G401 (cell line): Measurements from ENCODE around the gene HORMAD2. TPM values are rescaled to one million over a fixed set of nuclear protein-coding genes. Genes with fewer than 3 reads are reported as not detected.

Source experiments
- DNase-seq: peaks from one replicate; pipeline ENCODE4 v3.0.0-alpha.2; 2015; ENCODE audit warnings: low spot score
- in situ Hi-C: cut with HindIII; loops from 2 replicates; pipeline ENCODE4 v1.10.0; 2016; ENCODE audit warnings: low sequenced_read_pairs, mixed read lengths
- total RNA-seq: library from RNA; depleted of rRNA; stranded (reverse); fragments of >200 nt; shearing (Covaris generic); gene quantifications from 2 replicates; pipeline ENCODE4 v1.2.3, GENCODE V29; 2014; rRNA removed

The HORMAD2 gene
- 9.0 TPM in 1 of 2 replicates, not detected in the other for total RNA-seq

- in situ Hi-C loops: no loop called here
- peak; percentile 10 for DNase-seq
Observed at GRCh38 chr22:30079952-30080533, at the start of gene HORMAD2. Gene HORMAD2, plus strand, starts transcription at chr22:30080464. Its CDS starts 13,489 bp downstream, at chr22:30093953.

GRCh38 chr22:30031328-30031727, 48.9 kb upstream of the HORMAD2 start:
- no peak for DNase-seq
- in situ Hi-C loops: no loop called here

GRCh38 chr22:30031764-30032455, 48.4 kb upstream of the HORMAD2 start:
- DNase-seq: no peak

GRCh38 chr22:30033137-30033536, 47.1 kb upstream of the HORMAD2 start:
- in situ Hi-C loops: no loop called here
- DNase-seq: no peak

More at GRCh38 chr22:30031764-30032455, 48.4 kb upstream of the HORMAD2 start:
- in situ Hi-C loops: no loop called here

GRCh38 chr22:30033901-30034300, 46.4 kb upstream of the HORMAD2 start:
- in situ Hi-C loops: no loop called here
- no peak for DNase-seq

- in situ Hi-C loops: no loop called here
- DNase-seq: no peak
Observed at GRCh38 chr22:30036656-30037055, 43.6 kb upstream of the HORMAD2 start.

- in situ Hi-C loops: no loop called here
- DNase-seq: no peak
Observed at GRCh38 chr22:30038219-30038618, 42.0 kb upstream of the HORMAD2 start.

GRCh38 chr22:30040499-30041260, 39.6 kb upstream of the HORMAD2 start:
- no peak for DNase-seq
- in situ Hi-C loops: no loop called here

GRCh38 chr22:30041475-30041874, 38.8 kb upstream of the HORMAD2 start:
- no peak for DNase-seq
- in situ Hi-C loops: no loop called here

- in situ Hi-C loops: no loop called here
- no peak for DNase-seq
Observed at GRCh38 chr22:30041881-30042280, 38.4 kb upstream of the HORMAD2 start.

GRCh38 chr22:30043161-30043560, 37.1 kb upstream of the HORMAD2 start:
- in situ Hi-C loops: no loop called here

GRCh38 chr22:30044369-30044768, 35.9 kb upstream of the HORMAD2 start:
- DNase-seq: no peak
- in situ Hi-C loops: no loop called here

More at GRCh38 chr22:30043161-30043560, 37.1 kb upstream of the HORMAD2 start:
- DNase-seq: no peak

GRCh38 chr22:30044881-30045493, 35.3 kb upstream of the HORMAD2 start:
- no peak for DNase-seq
- in situ Hi-C loops: no loop called here

- no peak for DNase-seq
- in situ Hi-C loops: no loop called here
Observed at GRCh38 chr22:30045494-30045887, 34.8 kb upstream of the HORMAD2 start.

- in situ Hi-C loops: no loop called here
- no peak for DNase-seq
Observed at GRCh38 chr22:30045901-30046715, 34.2 kb upstream of the HORMAD2 start.

GRCh38 chr22:30046716-30047363, 33.4 kb upstream of the HORMAD2 start:
- in situ Hi-C loops: no loop called here

GRCh38 chr22:30047364-30047738, 32.9 kb upstream of the HORMAD2 start:
- DNase-seq: no peak
- in situ Hi-C loops: no loop called here

More at GRCh38 chr22:30046716-30047363, 33.4 kb upstream of the HORMAD2 start:
- no peak for DNase-seq

- DNase-seq: no peak
- in situ Hi-C loops: no loop called here
Observed at GRCh38 chr22:30048681-30049080, 31.6 kb upstream of the HORMAD2 start.
